Keratinocyte (primary cell): ENCODE measurements around the gene XYLB. TPM values are rescaled to one million over a fixed set of nuclear protein-coding genes. Genes with fewer than 3 reads are reported as not detected.

Experiments
- DNase-seq: peaks from one replicate; pipeline ENCODE4 v3.0.0-alpha.2; 2011; ENCODE audit warnings: low read depth, missing footprints, low spot score
- FAIRE-seq: peaks from 2 replicates; lab custom pipeline; 2011; peaks lifted over from hg19 to GRCh38; lab: Jason Lieb, UNC
- H2AFZ ChIP-seq: 2 replicates; pipeline ENCODE4 v1.6.0; 2012; ENCODE audit warnings: low read length, control low read depth, inconsistent platforms; ENCODE audit not compliant: control insufficient read depth
- H3K27ac ChIP-seq: 2 replicates; pipeline ENCODE4 v1.5.1; 2011; ENCODE audit warnings: low read length; ENCODE audit not compliant: control insufficient read depth, insufficient read depth
- H3K27me3 ChIP-seq: 3 replicates; pipeline ENCODE4 v1.6.0; 2011; ENCODE audit warnings: low read length; ENCODE audit not compliant: control insufficient read depth, insufficient read depth; ENCODE audit errors: extremely low read depth
- H3K36me3 ChIP-seq, 2 experiments: 2 replicates in 1 of 2; 3 replicates in 1 of 2; pipeline ENCODE4 v1.5.1; 2011; ENCODE audit warnings: low read length in 2 of 2, mild to moderate bottlenecking in 1 of 2; ENCODE audit not compliant: control insufficient read depth in 2 of 2, insufficient read depth in 2 of 2; ENCODE audit errors: extremely low read depth in 1 of 2
- H3K4me1 ChIP-seq: 3 replicates; pipeline ENCODE4 v1.5.1; 2011; ENCODE audit warnings: low read length; ENCODE audit not compliant: control insufficient read depth, insufficient read depth; ENCODE audit errors: extremely low read depth
- H3K4me2 ChIP-seq: 3 replicates; pipeline ENCODE4 v1.6.0; 2011; ENCODE audit warnings: low read depth, low read length; ENCODE audit not compliant: control insufficient read depth, insufficient read depth; ENCODE audit errors: extremely low read depth
- H3K4me3 ChIP-seq, 3 experiments: fragments of 200-600 bp in 1 of 3; sonication (generic) in 1 of 3; 2 replicates in 2 of 3; 3 replicates in 1 of 3; pipeline ENCODE4 v1.5.1; 2011 to 2016; ENCODE audit warnings: low read length in 3 of 3, mild to moderate bottlenecking in 3 of 3, control low read depth in 2 of 3, inconsistent platforms in 1 of 3, low read depth in 1 of 3, mixed read lengths in 1 of 3, mixed run types in 1 of 3, moderate library complexity in 1 of 3; ENCODE audit not compliant: control insufficient read depth in 2 of 3, insufficient read depth in 2 of 3; ENCODE audit errors: extremely low read depth in 1 of 3
- H3K79me2 ChIP-seq: 2 replicates; pipeline ENCODE4 v1.6.0; 2012; ENCODE audit warnings: low read length; ENCODE audit not compliant: control insufficient read depth, insufficient read depth
- H3K9ac ChIP-seq: 3 replicates; pipeline ENCODE4 v1.6.0; 2011; ENCODE audit warnings: low read length; ENCODE audit not compliant: control insufficient read depth, insufficient read depth; ENCODE audit errors: extremely low read depth
- H3K9me1 ChIP-seq: 3 replicates; pipeline ENCODE4 v1.6.0; 2011; ENCODE audit warnings: low read length; ENCODE audit not compliant: control insufficient read depth, insufficient read depth; ENCODE audit errors: extremely low read depth
- H3K9me3 ChIP-seq: 2 replicates; pipeline ENCODE4 v1.5.1; 2012; ENCODE audit warnings: low read depth, low read length; ENCODE audit not compliant: control insufficient read depth
- H4K20me1 ChIP-seq: 3 replicates; pipeline ENCODE4 v1.6.0; 2011; ENCODE audit warnings: low read length; ENCODE audit not compliant: control insufficient read depth, insufficient read depth; ENCODE audit errors: extremely low read depth
- EZH2 ChIP-seq: IDR thresholded peaks from one replicate; pipeline ENCODE4 v1.6.1; 2012; ENCODE audit warnings: inconsistent platforms, mild to moderate bottlenecking, low read length, moderate library complexity
- dilution Hi-C: fragments of 300-500 bp; cut with MboI; formaldehyde crosslinking; loops from one replicate; pipeline ENCODE4 v1.7.0; 2020; ENCODE audit warnings: low sequenced_read_pairs; ENCODE audit not compliant: extremely low pct_ligation_motif_present
- polyA plus RNA-seq, 5 experiments: library from polyadenylated mRNA; depleted of rRNA in 3 of 5; stranded (reverse) in 3 of 5; stranded (forward) in 1 of 5; unstranded in 1 of 5; fragments of >200 nt; gene quantifications; 1 replicate in 1 of 5; 2 replicates in 3 of 5; 3 replicates in 1 of 5; pipeline versions ENCODE4 v1.2.1 to v1.2.3, GENCODE V29; 2011 to 2012; ENCODE audit warnings: missing spikeins in 2 of 5, low read depth in 1 of 5, low replicate concordance in 1 of 5
- small RNA-seq, 3 experiments: library from RNA; depleted of rRNA; stranded (forward); fragments of <200 nt; gene quantifications; one replicate each; pipeline ENCODE3, GENCODE V24; 2012; ENCODE audit warnings: low read depth in 3 of 3, low replicate concordance in 1 of 3; ENCODE audit not compliant: insufficient read length in 3 of 3

The XYLB gene
- polyA plus RNA-seq, 1 donor (not counting 4 experiments of a cell fraction or from before 2014, with no cell fraction given), result 1.8 TPM

- H3K4me1 ChIP-seq, result no peaks in the 10 kb centered on the region
- H3K27ac ChIP-seq, result no peak overlapping the region
- dilution Hi-C loops, result no loop called here
- H3K9me3 ChIP-seq, result no peaks in the 10 kb centered on the region
- no peaks in the 10 kb centered on the region for H3K79me2 ChIP-seq
- no peak overlapping the region for H3K9ac ChIP-seq
- no peaks in the 10 kb centered on the region for H4K20me1 ChIP-seq
- no peak overlapping the region for H3K4me2 ChIP-seq
- H3K9me1 ChIP-seq, result no peaks in the 10 kb centered on the region
- no peaks in the 10 kb centered on the region for H3K36me3 ChIP-seq
- no peaks in the 10 kb centered on the region for H3K27me3 ChIP-seq
- no peak overlapping the region for H2AFZ ChIP-seq
- DNase-seq (no peak), FAIRE-seq (no peak)
- no peak for TF ChIP-seq EZH2
- H3K4me3 ChIP-seq, result no peak overlapping the region
Observed at GRCh38 chr3:38460377-38461270, 114.0 kb downstream of the XYLB start.

Small RNAs within 50 kb of the gene (small RNA-seq; reads per million reads assigned to genes)
- gene RNU6-235P, result 0 reads per million in 3 experiments

Other genes with a start within 250 kb of the XYLB start
- gene ACAA1, start 209.7 kb upstream of the XYLB start, polyA plus RNA-seq, result 81.4 to 125 TPM (median 85.3 TPM) in 3 replicates
- gene MYD88, start 208.1 kb upstream of the XYLB start, polyA plus RNA-seq, result 44.0 to 72.8 TPM (median 46.2 TPM) in 3 replicates
- 60.8 to 77.0 TPM (median 61.9 TPM) in 3 replicates for gene OXSR1, start 181.2 kb upstream of the XYLB start, polyA plus RNA-seq
- 0.09 to 0.54 TPM (median 0.25 TPM) in 3 replicates for gene SLC22A13, start 81.0 kb upstream of the XYLB start, polyA plus RNA-seq
- 0.08 to 0.37 TPM (median 0.20 TPM) in 3 replicates for gene SLC22A14, start 64.5 kb upstream of the XYLB start, polyA plus RNA-seq
- gene ACVR2B, start 107.1 kb downstream of the XYLB start, polyA plus RNA-seq, result 0.37 to 0.71 TPM (median 0.46 TPM) in 3 replicates
- gene EXOG, start 149.6 kb downstream of the XYLB start, polyA plus RNA-seq, result 7.8 to 10.3 TPM (median 8.7 TPM) in 3 replicates